Spinal cord (tissue), 10 donors: Measurements from ENCODE around the gene PGAP1. TPM values are rescaled to one million over a fixed set of nuclear protein-coding genes. Genes with fewer than 3 reads are reported as not detected.

Source experiments
- DNase-seq, 6 donors: peaks; one replicate each; pipeline versions ENCODE4 v3.0.0 to v3.0.0-alpha.2; 2013 to 2015; ENCODE audit warnings: low spot score in 6 of 6, low read depth in 4 of 6
- H3K27ac ChIP-seq: one replicate; pipeline ENCODE4 v1.5.1; 2013; ENCODE audit warnings: low read depth, low read length, control low read depth
- H3K27me3 ChIP-seq: one replicate; pipeline ENCODE4 v1.6.1; 2013; ENCODE audit warnings: low read length; ENCODE audit not compliant: control insufficient read depth, insufficient read depth
- H3K36me3 ChIP-seq: one replicate; pipeline ENCODE4 v1.6.1; 2013; ENCODE audit warnings: low read length; ENCODE audit not compliant: control insufficient read depth, insufficient read depth
- H3K4me1 ChIP-seq: one replicate; pipeline ENCODE4 v1.6.1; 2013; ENCODE audit warnings: low read length; ENCODE audit not compliant: control insufficient read depth, insufficient read depth
- H3K4me3 ChIP-seq: one replicate; pipeline ENCODE4 v1.5.1; 2013; ENCODE audit warnings: low read depth, low read length, control low read depth
- H3K9me3 ChIP-seq: one replicate; pipeline ENCODE4 v1.6.1; 2013; ENCODE audit warnings: low read length; ENCODE audit not compliant: control insufficient read depth, insufficient read depth
- WGBS: methylation state at CpG from one replicate; pipeline ENCODE4 v1.1.5; 2013; ENCODE audit warnings: missing lambda C conversion rate; ENCODE audit not compliant: insufficient coverage; 5-methylcytosine and 5-hydroxymethylcytosine counted together
- polyA plus RNA-seq, 2 donors: library from polyadenylated mRNA; unstranded; fragments of 120-200 nt; gene quantifications; one replicate each; pipeline ENCODE4 v1.2.1, GENCODE V29; 2013; ENCODE audit not compliant: insufficient read length in 2 of 2
- small RNA-seq: library from RNA; depleted of rRNA; stranded (forward); fragments of <200 nt; gene quantifications from one replicate; pipeline ENCODE3, GENCODE V24; 2014; ENCODE audit warnings: low replicate concordance
- total RNA-seq, 2 donors: library from RNA; depleted of rRNA in 1 of 2; stranded (reverse); fragments of 120-200 nt in 1 of 2; fragments of >200 nt in 1 of 2; gene quantifications; one replicate each; pipeline versions ENCODE4 v1.2.3 to v1.2.4, GENCODE V29; 2013 to 2014
- donor health status: healthy.

The PGAP1 gene
- total and polyA plus RNA-seq, 4 donors = 23.0 to 82.4 (median 29.8) TPM

- peaks cover 12% of the 10 kb centered on the region for H3K36me3 ChIP-seq
- DNase-seq = no peak
- no peak overlapping the region for H3K27ac ChIP-seq
- no peaks in the 10 kb centered on the region for H3K9me3 ChIP-seq
- no peak overlapping the region for H3K4me3 ChIP-seq
- H3K27me3 ChIP-seq = no peaks in the 10 kb centered on the region
- 97% methylated on average over 3 of the region's 4 CpGs for WGBS
- no peaks in the 10 kb centered on the region for H3K4me1 ChIP-seq
These were observed 142.9 kb downstream of the PGAP1 start for GRCh38 chr2:196783431-196784094.

Small RNAs within 50 kb of the gene (small RNA-seq; reads per million reads assigned to genes)
- not detected for gene AC012486.1

Other genes starting within 250 kb of the PGAP1 start
- 10 to 100 TPM; 43.2 to 49.0 TPM for gene GTF3C3, start 127.0 kb downstream of the PGAP1 start, total RNA-seq
- 10 to 100 TPM; 29.9 to 31.1 TPM for gene GTF3C3, start 127.0 kb downstream of the PGAP1 start, polyA plus RNA-seq
- gene C2orf66, start 117.4 kb downstream of the PGAP1 start, total RNA-seq = 1 to 10 TPM in 1 of 2 donors, under 1 TPM in 1; 0.28 to 1.9 TPM
- gene C2orf66, start 117.4 kb downstream of the PGAP1 start, polyA plus RNA-seq = 1 to 10 TPM; 1.4 to 3.0 TPM